ENCODE results near the gene TMEM259. TPM values are rescaled to one million over a fixed set of nuclear protein-coding genes. Genes with fewer than 3 reads are reported as not detected.

Gene TMEM259
- total RNA-seq, 1 donor from 2014 or later = 257 TPM

GRCh38 chr19:1016647-1017114 lies 4.2 kb downstream of the TMEM259 start:
- H3K9me3 Mint-ChIP-seq = no peaks in the 10 kb centered on the region
- CTCF ChIA-PET = no interaction called here

DNA sequence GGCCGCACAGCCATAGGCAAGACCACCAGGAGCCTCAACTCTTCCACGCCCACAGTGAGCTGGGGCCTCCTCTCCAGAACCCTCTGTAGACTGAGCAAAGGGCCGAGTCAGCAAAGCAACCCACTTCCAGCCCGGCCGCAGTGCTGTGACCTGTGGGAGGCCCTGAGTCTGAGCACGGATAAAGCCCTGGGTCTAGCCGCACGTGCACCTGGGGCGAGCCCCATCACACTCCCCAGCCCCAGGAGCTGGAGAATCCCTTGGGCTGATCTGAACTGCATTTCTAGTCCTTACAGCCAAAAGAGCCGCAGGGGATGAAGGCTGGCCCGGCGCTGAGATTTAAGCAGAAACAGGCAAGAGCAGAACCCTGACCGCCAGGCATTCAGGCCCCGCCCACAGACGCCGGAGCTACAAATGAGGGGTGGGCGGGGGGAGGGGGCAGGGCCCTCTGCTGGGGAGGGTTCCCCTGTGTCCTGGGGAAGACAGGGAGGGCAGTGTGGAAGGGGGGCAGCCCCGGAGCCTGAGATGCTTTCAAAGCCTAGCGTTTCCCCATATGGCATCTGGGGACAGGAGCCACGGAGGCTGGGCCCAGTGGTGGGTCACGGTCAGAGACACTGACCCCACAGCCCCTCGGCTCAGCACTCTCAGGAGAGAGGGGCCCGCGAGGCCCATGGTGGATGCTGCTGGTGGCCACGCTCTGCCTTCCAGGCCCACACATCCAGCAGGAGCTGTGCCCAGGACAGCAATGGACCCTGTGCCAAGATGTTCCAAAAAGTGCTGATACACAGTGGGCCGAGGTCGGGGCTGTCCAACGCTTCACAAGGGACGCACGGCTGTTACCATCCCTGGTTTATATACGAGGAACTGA lies 4.9 kb downstream of the TMEM259 start:
- Mint-ChIP-seq H3K27ac (no peak overlapping the region), H3K4me1 (peaks cover 51% of the 10 kb centered on the region), H3K4me3 (no peak overlapping the region), H3K36me3 (ENCODE audit: low read depth) (peaks cover 23% of the 10 kb centered on the region), H3K9me3 (no peaks in the 10 kb centered on the region), H3K27me3 (no peaks in the 10 kb centered on the region)
- ATAC-seq (ENCODE audit: low read depth) (no peak), DNase-seq (no peak)
- TF ChIP-seq CTCF (IDR thresholded peaks at IDR 0.05) = no peak
- intact Hi-C loops (cut with micrococcal nuclease) = no loop called here
- POLR2A ChIA-PET = interaction anchor here (0.6 to 1.1 kb wide), 6 partner anchors 10 to 163 kb away, joined by 3 to 7 read pairs (median 3); partner anchors contain the start of genes ARHGAP45 and CNN2
- CTCF ChIA-PET = no interaction called here

More at GRCh38 chr19:1016647-1017114, 4.2 kb downstream of the TMEM259 start:
- Mint-ChIP-seq H3K36me3 (ENCODE audit: low read depth) (peaks cover 27% of the 10 kb centered on the region), H3K4me1 (peaks cover 57% of the 10 kb centered on the region), H3K27ac (peak overlapping the region; percentile 59), H3K27me3 (no peaks in the 10 kb centered on the region), H3K4me3 (peak overlapping the region; percentile 71)
- POLR2A ChIA-PET = interaction anchor here (0.5 to 1.8 kb wide), 7 partner anchors 9 to 162 kb away, joined by 3 to 7 read pairs (median 3); partner anchors contain the start of genes ABCA7, ARHGAP45 and CNN2
- no peak for TF ChIP-seq CTCF (IDR thresholded peaks at IDR 0.05)
- no peak for DNase-seq
- no peak for ATAC-seq (ENCODE audit: low read depth)
- intact Hi-C loops (cut with micrococcal nuclease) = no loop called here

- H3K27me3 Mint-ChIP-seq = no peaks in the 10 kb centered on the region
- no peak for ATAC-seq (ENCODE audit: low read depth)
- H3K4me1 Mint-ChIP-seq = peaks cover 49% of the 10 kb centered on the region
- H3K36me3 Mint-ChIP-seq (ENCODE audit: low read depth) = peaks cover 24% of the 10 kb centered on the region
- no peaks in the 10 kb centered on the region for H3K9me3 Mint-ChIP-seq
- no peak overlapping the region for H3K27ac Mint-ChIP-seq
- ChIA-PET CTCF (no interaction called here), POLR2A (interaction anchor here (0.6 to 1.1 kb wide), 2 partner anchors 11 to 152 kb away, joined by 6 to 7 read pairs; partner anchors contain the start of gene CNN2)
- intact Hi-C loops (cut with micrococcal nuclease) = no loop called here
- no peak for DNase-seq
- no peak for TF ChIP-seq CTCF (IDR thresholded peaks at IDR 0.05)
- no peak overlapping the region for H3K4me3 Mint-ChIP-seq
Observed at GRCh38 chr19:1015061-1015781, 5.7 kb downstream of the TMEM259 start.

DNA sequence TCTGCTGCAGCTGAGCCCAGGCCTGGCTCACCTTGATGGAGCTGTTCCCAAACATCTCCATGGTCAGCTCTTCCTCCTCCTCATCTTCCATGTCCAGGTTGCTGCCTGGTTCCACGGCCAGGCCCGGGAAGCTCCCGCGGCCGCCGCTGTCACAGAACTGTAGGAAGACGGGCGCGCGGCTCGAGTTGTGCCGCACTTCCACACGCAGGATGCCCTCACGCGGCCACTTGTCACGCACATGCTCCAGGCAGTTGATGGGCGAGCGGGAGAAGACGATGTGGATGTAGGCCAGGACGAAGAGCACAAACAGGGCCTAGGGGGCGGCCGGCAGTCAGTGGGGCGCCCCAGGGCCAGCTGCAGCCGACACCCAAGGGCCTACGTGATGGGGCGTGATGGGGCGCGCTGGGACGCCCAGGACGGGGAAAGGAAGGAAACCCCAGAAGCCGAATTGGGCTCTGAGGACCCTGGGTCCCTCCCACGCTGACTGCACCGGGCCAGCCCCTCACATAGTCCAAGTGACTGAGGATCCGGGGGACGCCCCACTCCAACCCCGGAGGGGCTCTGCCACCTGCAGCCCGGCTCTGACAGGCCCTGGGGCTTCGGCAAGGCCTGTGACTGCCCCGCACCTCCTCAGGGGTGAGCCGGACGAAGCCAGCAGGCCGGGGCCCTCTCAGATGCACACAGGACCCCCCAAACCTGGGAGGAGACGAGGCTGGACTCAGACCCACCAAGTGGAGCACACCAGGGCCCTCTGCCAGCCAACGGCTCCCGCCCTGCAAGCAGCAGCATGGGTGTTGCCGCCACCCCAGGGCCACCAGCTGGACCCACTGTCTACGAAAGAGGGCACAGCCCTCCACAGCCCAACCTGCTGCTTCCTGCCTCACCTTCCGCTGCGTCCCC lies 6.5 kb downstream of the TMEM259 start:
- ChIA-PET CTCF (no interaction called here), POLR2A (interaction anchor here (0.8 kb wide), 1 partner anchor 10 kb away, joined by 3 read pairs; no protein-coding TSS in a partner anchor)
- ATAC-seq (ENCODE audit: low read depth) = no peak
- Mint-ChIP-seq H3K27ac (no peak overlapping the region), H3K4me1 (peaks cover 41% of the 10 kb centered on the region), H3K9me3 (no peaks in the 10 kb centered on the region), H3K4me3 (no peak overlapping the region), H3K27me3 (no peaks in the 10 kb centered on the region), H3K36me3 (ENCODE audit: low read depth) (peaks cover 29% of the 10 kb centered on the region)
- no peak for DNase-seq
- no peak for TF ChIP-seq CTCF (IDR thresholded peaks at IDR 0.05)
- intact Hi-C loops (cut with micrococcal nuclease) = no loop called here
